HG03558 (cell line): Measurements from ENCODE around the gene ASCL5.

Experiments
- ATAC-seq: cut with Tn5 transposase; IDR thresholded peaks from one replicate; pipeline ENCODE4 v1.9.1; 2021; ENCODE audit warnings: moderate number of reproducible peaks; ENCODE audit not compliant: unreplicated experiment; ENCODE audit errors: extremely low read depth

Gene ASCL5

DNA sequence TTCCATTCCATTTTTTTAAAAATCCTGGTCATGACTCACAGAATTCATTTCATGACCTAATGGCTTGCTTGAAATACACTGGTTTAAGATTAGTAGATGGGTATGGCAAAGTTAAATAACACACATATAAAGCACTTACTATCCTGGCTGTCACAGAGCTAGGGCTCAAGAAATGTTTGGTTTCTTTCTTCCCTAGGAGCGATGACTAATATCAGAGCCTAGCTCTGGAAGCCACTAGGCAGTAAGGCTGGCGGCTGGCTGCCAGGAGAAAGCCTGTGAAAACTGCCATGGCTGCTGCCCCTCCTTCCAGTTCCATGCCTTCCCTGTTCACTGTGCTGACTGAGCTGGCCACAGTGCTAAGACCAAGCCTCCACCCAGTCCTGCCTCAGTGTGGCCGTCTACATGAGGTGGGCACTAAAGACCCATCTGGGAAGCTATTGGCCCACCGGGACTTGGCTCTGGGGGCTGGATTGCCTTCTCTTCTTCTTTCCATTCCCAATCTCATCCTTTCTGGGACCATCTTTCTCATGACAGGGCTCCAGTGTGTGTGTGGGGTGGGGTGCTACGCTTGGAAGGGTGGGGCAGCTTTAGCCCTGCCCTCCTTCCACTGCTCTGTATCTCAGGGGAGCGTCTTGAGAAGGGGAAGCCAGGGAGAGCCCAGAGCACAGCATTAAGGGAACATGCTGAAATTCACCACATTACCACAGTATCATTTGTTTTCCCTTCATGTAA lies 10.8 kb upstream of the ASCL5 start:
- no peak for ATAC-seq

DNA sequence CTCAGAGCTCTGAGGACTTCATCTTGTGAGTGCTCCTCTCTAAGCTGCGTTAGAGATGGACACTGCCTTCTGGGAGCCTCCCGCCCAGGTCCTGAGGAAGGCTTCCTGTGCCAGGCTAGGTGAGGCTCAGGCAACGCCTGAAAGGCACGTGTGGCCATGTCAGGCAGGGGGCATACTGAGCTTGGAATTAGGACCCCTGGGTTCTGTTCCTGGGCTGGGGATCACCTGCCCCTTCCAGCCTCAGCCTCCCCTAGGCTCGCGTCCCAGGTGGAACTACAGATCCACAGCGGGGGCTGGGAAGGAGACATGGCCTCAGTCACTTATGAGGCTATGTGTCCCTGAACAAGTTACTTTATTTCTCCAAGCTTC lies 10.0 kb upstream of the ASCL5 start:
- ATAC-seq = no peak

DNA sequence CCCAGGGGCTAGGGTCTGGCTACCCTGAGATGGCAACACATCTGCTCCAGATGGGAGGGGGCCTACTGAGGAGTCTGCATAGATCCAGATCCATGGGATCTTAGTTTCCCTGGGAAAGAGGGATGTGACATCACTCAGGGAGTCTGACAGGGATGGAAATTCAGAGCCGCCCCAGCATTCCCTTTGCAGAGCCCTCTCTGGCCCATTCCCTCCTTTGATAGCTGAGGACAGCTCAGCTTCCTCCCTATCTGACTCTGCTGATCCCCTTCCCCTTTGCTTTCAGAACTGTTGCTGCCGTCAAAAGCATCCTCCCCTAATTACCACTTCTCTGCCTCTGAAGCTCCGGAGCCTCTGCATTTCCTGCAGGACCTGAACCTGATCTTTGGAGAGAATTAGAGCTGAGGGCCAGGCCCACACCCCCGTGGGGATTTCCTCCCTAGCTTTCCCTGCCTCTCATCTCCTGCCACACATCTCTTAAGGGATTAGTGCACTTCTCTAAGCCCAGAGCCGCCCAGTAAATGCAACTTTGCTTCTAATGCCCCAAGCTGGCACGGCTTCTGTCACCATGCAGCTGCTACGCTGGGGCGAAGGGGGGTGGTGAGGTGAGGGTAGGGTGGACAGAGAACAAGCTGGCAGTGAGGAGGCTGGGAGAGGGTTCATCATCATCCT lies 9.5 kb upstream of the ASCL5 start:
- no peak for ATAC-seq

DNA sequence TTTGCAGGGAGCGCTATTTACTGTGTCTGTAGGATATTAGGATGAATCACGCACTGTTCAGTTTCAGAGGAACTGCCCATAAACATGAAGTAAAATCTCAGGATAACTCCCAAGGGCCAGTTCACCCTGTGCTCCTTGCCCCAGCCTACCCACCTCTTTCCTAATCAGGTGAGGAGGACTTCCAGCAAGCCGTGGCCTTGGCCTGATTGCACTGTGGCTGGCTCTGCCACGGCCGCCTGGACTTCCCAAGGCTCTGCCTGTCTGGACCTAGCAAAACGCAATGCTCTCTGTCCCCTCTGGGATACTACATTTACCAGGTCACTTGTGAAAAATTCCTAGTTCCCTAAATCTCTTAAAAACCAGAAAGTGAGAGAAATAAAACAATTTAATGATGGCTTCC lies 7.4 kb upstream of the ASCL5 start:
- no peak for ATAC-seq

DNA sequence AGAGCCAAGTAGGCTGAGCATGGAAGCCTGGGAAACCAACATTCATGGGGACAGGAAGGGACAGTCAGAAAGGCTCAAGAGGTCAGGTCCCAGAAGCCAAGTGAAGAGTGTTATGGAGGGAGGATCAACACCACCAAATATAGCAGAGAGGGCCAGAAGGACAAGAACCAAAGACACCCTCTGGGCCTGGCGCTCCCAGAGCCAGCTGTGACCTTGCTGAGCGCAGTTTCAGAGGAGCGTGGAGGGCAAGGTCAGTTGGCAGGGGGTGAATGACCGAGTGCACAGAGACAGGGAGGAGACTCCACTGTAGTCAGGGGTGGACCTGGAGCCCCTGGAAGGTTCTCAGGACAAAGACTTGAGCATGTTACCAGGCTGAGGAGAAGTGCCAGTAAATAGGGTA lies 4.4 kb upstream of the ASCL5 start:
- no peak for ATAC-seq

DNA sequence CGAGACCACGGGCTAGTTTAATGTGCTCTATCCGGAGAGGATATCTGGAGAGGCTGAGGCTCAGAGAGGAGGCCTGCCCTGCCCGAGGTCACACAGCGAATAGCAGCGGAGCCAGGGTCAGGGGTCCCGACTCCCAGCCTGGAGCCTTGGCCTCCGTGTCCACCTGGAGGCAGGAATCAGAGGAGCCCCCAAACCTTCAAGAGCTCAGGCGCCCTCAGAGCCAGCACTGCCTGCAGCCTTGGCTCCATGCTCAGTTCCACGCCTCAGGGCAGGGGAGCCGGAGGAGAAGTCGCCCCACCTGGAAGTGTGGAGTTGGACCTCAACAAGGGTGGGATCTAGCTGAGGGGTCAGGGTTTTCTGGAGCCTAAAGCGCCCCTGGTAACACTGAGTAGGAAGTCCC lies 2.0 kb upstream of the ASCL5 start:
- ATAC-seq = no peak

DNA sequence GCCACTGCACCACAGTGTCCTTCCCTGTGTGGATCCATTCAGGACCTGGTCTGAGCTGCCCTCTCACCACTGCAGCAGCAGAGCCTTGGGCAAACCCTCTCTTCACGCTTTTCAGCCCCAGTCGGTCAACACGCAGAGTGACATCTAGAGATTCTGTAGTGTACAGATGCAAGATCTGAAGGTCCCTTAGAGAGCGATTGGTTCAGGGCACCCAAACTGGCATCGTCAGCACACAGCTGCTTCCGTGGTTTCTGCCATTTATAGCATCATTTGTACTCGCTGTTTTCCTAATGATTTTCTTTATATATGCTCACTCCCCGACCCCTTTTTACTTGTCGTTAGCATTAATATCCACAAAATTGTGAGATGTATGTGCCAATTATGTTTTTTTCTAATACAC lies 1.5 kb upstream of the ASCL5 start:
- no peak for ATAC-seq

DNA sequence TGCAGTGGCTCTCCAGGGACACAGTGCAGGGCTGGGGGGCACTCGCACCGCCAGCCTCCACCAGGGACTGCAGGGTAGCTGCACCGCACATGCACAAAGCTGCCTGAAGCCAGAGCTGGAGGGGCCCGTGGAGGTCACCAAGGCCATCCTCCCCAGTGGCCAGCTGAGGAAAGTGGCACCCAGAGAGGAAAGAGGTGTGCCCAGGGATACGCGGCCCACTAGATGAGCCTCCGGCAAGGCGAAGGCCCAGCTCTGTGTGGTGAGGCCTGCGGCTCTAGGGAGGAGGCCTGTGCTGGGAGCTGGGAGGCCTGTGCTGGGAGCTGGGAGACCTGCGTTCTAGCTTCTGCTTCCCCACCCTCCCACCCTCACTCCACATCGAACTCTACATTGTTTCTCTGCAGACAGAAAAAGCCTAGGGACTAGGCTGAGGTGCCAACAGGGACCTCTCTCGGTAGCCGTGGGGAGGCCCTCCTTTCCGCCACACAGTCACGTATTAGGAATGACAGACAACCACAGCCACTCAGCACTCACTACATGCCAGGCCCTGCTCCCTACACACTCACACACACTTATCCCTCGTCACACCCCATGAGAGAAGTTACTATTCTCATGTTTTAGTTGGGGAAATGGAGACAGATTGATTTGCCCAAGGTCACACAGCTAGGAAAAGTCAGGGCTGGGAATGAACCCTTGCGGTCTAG lies 921 bp upstream of the ASCL5 start:
- no peak for ATAC-seq

DNA sequence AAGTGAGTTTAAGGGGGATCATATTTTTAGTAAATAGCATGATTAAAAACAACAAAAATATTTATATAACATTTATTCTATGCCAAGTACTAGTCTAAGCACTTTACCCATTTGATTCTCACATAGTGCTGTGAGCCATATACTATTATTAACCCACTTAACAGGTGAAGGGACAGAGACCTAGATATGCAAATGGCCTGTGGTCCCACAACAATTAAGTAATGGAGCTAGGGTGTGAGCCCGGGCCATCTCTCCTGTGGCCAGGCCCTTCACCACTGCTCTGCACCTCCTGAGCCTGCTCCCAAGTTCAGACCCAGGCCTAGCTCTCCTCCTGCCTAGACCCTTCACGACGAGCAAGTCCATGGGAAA lies 537 bp downstream of the ASCL5 start:
- ATAC-seq = no peak

DNA sequence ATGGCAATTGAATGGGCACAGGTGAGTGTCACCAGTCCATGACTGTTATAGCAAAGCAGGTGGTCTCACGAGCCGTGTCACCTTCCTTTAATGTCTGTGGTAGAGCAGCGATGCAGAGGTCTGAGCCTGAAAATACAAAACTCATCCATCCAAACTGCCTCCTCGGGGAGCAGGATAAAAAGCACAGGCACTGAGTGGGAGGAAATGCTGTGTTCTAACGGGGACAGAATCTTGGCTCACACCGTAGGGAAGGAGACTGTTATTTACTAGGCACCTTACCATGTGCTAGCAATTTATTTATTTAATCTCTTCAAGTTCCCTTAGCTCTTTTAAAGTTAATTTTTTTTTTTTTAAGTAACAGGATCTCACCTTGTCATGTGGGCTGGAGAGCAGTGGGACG lies 1.2 kb downstream of the ASCL5 start:
- ATAC-seq = no peak

DNA sequence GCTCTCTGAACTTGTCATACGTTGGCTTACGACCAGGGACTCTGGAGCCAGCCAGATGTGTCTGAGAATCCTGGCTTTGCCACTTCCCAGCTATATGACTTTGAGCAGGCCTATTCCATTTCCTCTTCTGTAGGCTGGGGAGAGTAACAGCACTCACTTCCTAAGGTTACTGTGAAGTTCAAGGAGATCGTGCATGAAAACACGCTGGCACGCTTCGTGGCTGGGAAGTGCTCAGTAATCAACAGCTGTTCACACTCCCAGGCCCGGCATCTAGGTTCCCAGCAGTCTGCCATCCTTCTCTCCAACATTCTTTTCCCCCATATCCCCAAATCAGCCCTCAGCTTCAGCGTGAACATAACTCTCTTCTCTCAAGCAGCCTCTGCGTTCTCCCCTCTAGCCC lies 2.0 kb downstream of the ASCL5 start:
- ATAC-seq = no peak

DNA sequence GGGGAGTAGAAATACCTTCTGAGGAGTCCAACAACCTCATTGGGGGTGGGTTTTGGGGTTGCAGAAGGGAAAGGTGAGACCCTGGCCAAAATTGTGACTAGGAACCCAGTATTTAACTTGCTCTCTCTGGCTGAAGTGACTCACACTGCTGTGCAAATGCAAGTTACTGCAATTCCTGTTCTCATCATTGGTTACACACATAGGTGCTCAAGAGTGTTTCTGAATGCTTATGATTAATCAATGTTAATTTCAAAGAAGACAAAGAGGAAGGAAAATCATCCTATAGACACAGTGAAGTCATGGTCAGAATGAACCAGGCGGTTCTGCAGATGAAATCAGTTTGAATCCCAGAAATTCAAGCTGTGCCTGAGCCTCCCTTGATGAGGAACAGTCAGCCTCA lies 3.1 kb downstream of the ASCL5 start:
- ATAC-seq = no peak

DNA sequence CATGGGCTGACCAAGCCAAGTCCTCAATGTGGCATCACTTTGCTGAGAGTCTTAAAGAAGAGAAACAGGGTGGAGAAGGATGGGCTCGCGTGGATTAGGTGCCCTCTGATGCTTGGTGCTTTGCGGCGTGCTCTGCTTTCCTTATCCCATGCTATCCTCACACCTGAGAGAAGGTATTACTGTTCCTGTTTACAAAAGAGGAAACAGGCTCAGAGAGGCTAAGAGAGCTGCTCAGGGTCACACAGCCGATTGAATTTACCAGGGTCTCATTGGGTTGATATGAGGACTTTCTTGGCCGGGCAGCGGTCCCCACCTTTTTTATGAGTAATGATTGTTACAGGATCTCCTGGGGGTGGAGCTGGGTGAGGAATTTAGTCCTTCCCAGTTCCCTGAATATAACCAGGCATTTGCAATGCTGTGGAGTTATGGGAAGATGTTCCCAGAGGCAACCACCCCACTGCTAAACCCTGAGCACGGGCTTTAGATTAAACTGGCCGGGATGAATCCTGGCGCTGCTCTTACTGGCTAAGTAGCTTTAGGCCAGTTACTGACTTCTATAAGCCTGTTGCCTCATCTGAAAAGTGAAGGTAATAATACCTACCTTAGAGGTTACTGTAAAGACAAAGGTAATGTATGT lies 4.5 kb downstream of the ASCL5 start:
- ATAC-seq = no peak

DNA sequence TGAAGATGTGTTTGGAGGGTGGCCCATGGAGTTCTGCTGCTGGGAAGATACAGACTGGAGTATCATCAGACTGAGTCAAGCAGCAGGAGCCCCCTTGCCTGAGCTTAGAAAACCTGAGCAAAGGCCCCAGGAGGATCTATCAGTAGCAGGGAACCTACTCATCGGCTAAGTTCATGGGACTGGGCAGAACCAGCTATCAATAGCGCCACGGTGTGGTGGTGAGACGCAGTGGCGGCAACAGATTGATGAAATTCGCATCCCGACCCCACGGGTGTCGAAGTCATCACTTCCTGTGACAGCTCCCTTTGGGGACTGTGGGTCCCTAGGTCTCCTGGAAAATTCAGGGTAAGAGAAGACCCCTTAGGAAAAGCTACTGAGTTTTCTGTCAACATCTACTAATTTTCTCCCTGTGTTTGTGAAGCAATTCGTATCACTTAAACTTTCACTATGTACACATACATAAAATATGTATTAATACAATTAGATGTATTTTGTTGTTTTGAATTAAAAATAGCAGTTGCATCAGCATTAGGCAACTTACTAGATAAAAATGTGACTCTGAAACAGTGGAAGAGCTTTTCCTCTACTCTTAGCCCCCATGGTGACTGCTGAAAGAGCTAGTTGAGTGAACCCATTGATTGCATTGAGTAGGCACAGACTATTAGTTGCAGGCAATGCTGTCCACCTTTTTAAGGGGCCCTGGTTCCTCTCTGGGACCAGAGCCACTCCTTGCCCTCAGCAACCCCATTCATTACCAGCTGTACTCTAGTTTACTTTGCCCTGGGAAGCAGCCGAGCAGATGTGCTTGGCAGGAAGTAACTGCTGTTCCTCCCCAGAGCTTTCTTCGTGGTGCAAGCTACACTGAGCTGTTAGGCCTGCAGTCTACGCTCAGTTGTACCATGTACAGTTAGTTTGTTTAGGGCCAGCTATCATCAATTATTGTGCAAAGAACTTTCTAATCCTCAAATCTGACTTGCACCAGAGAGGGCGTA lies 7.5 kb downstream of the ASCL5 start:
- ATAC-seq = no peak

DNA sequence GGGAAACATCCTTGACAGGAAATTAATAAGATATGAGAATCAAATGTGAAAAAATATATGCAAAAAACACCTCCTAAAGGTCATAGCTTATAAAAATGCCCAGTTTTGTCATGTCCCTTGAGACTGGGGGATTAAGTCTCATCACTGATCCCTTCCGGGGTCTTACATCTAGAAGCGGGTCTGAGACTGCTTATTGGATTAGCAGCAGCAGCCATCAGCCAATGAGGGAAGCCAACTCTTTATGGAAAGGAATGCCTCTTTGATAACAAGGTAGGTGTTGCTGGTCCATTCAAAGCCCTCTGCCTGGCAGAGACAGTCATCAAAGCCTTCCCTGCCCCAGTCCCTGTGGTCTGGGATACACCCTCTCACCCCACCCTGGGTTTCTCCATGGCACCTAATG lies 10.9 kb downstream of the ASCL5 start:
- ATAC-seq = no peak

DNA sequence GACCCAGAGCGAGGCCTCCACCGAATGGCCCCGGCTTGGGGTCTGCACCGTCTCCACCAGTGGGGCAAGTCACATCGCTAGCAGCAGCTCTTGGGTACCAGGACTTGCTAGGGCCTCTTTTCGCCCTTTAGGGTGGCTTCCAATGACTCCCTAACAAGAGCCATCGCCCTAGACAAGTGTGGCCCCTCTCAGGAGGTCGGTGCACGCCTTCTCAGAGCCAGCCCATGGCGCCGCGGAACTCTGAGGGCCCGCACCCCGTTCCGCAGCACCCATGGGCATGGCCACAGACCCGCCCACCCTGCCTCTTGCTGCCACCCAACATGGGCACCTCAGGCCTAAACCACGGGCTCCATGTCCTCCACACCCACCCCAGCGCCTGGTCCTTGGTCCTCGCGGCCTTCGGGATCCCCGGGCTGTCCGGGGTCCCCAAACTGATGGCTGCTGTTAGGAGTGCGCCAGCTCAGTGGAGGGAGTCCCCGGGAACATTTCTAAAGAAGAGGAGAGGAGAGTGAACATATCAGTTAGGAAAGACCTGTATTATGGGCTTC lies 11.5 kb downstream of the ASCL5 start:
- no peak for ATAC-seq

DNA sequence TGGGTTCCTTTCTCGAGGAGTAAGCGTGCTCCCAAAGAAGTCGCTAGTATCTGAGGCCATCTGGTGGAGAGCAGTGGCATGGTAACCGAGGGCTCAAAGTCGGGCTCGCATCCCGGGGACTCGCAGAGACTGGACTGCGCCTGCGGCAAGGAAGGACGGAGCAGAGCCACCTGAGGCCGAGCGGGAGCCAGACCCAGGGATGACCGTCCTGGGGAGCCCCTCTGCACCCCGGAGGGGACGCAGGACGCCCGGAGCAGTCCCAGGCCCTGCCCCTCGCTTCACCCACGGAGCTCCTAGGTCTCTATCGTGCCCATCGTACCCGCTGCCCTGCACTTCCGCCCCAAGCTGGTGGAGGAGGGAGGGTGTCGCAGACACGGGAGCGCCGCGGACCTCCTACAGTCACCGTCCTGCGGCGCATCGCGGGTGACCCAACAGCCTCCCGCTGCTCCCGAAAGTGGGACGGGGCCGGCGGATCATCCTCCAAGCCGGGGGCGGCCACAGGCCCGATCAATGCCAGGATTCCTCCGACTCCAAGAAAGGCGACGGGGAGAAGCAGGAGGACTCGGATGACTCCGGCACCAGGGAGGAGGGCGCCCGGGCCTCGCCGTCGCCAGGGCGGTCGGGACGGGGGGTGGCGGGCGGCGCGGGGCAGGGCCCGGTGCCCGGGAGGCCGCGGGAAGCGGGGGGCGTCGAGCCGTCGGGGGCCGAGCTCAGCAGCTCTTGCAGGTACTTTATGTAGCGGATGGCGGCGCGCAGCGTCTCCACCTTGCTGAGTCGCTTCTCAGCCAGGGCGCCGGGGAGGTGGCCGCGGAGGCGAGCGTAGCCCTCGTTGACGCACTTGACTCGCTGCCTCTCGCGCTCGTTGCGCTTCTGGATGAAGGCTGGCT lies 12.5 kb downstream of the ASCL5 start:
- ATAC-seq = no peak

DNA sequence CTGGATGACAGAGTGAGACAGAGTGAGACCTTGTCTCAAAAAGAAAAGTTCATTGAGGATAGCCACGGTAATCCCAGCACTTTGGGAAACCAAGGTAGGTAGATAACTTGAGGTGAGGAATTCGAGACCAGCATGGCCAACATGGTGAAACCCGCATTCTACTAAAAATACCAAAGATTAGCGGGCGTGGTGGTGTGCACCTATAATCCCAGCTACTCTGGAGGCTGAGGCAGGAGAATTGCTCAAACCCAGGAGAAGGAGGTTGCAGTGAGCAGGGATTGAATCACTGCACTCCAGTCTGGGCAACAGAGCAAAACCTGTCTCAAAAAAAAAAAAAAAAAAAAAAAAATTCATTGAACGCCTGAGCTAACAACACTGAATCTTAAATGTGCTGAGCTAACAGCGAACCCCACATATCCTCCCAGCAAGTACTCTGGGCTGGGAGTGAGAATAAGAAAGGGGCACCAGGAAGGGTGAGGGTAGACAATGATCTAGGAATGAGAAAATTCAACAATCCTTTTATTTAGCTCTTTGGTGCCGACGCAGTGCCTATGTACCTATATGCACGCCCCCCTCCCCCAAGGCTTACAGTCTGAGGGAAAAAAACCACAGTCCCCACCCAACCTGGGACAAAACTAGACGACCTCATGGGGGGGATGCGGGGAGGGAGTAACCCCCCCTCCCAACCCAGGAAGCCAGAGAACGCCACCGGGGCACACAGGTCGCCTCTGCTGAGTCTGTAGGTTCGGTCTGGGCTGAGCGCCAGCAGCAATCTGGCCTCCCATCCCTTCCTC lies 13.3 kb downstream of the ASCL5 start:
- ATAC-seq = no peak
